SK-N-MC (cell line): Measurements from ENCODE around the gene FBXO36.

Experiments used
- DNase-seq: peaks from one replicate; pipeline ENCODE4 v3.0.0-alpha.2; 2011; ENCODE audit warnings: low read depth, low spot score
- H3K27ac ChIP-seq: fragments of 200-600 bp; sonication (generic); 2 replicates; pipeline ENCODE4 v1.5.1; 2016; ENCODE audit warnings: mixed run types
- H3K36me3 ChIP-seq: fragments of 200-600 bp; sonication (generic); 2 replicates; pipeline ENCODE4 v1.6.1; 2017; ENCODE audit warnings: antibody characterized with exemption, low read length, mixed read lengths; ENCODE audit not compliant: insufficient read depth
- H3K4me3 ChIP-seq: fragments of 200-600 bp; sonication (generic); 2 replicates; pipeline ENCODE4 v1.5.1; 2016
- H3K9ac ChIP-seq: fragments of 200-600 bp; sonication (generic); 2 replicates; pipeline ENCODE4 v1.8.0; 2017; ENCODE audit warnings: mixed run types, mixed read lengths; ENCODE audit not compliant: insufficient read length
- H3K9me3 ChIP-seq: fragments of 200-600 bp; sonication (generic); 2 replicates; pipeline ENCODE4 v1.6.1; 2017; ENCODE audit warnings: low read depth, mild to moderate bottlenecking, antibody characterized with exemption, low read length, moderate library complexity, mixed read lengths
- EZH2 ChIP-seq: fragments of 200-600 bp; sonication (generic); IDR thresholded peaks from one replicate; pipeline ENCODE4 v1.6.1; 2017; ENCODE audit warnings: antibody characterized with exemption
- FOXP2 ChIP-seq: optimal IDR thresholded peaks from 2 replicates; pipeline ENCODE3; 2011; ENCODE audit warnings: mild to moderate bottlenecking, moderate library complexity; ENCODE audit not compliant: insufficient read depth; ENCODE audit errors: extremely low read length, control extremely low read depth
- POLR2AphosphoS5 ChIP-seq: IDR thresholded peaks from 2 replicates; pipeline ENCODE4 v1.6.1; 2012; ENCODE audit warnings: mild to moderate bottlenecking, low read depth, low read length, borderline replicate concordance

FBXO36 gene

GRCh38 chr2:229922449-229923386, at the start of gene FBXO36:
FBXO36 (plus strand) TSS chr2:229922503; CDS start chr2:229922514, 11 bp downstream.
- DNase-seq = peak; percentile 83
- H3K9me3 ChIP-seq = no peaks in the 10 kb centered on the region
- peaks cover 14% of the 10 kb centered on the region for H3K36me3 ChIP-seq
- H3K27ac ChIP-seq = peak within 1 kb of the TSS; percentile 93
- H3K9ac ChIP-seq = peak within 1 kb of the TSS; percentile 96
- TF ChIP-seq POLR2AphosphoS5 (no peak; the same call in 1 of the 2 replicates), FOXP2 (no peak)
- H3K4me3 ChIP-seq = peak within 1 kb of the TSS; percentile 86

- DNase-seq = no peak
- Histone ChIP-seq H3K27ac (no peak overlapping the region), H3K36me3 (peaks cover 68% of the 10 kb centered on the region), H3K4me3 (no peak overlapping the region), H3K9ac (no peak overlapping the region), H3K9me3 (no peaks in the 10 kb centered on the region)
- TF ChIP-seq EZH2 (no peak), POLR2AphosphoS5 (no peak), FOXP2 (no peak)
Measured at GRCh38 chr2:229873123-229873581, 49.2 kb upstream of the FBXO36 start.

- no peak for DNase-seq
- Histone ChIP-seq H3K36me3 (peaks cover 70% of the 10 kb centered on the region), H3K9me3 (no peaks in the 10 kb centered on the region), H3K9ac (no peak overlapping the region), H3K4me3 (no peak overlapping the region), H3K27ac (peak overlapping the region; percentile 14; the same call in 1 of the 2 replicates)
- no peak for TF ChIP-seq POLR2AphosphoS5
- no peak for TF ChIP-seq EZH2
- TF ChIP-seq FOXP2 = no peak
Measured at GRCh38 chr2:229874647-229875046, 47.7 kb upstream of the FBXO36 start.

- H3K9me3 ChIP-seq = no peaks in the 10 kb centered on the region
- no peak for DNase-seq
- peaks cover 70% of the 10 kb centered on the region for H3K36me3 ChIP-seq
- no peak overlapping the region for H3K9ac ChIP-seq
- H3K4me3 ChIP-seq = no peak overlapping the region
- TF ChIP-seq EZH2 = no peak
- TF ChIP-seq POLR2AphosphoS5 = no peak
- no peak for TF ChIP-seq FOXP2
- H3K27ac ChIP-seq = peak overlapping the region; percentile 14; the same call in 1 of the 2 replicates
Measured at GRCh38 chr2:229875549-229875948, 46.8 kb upstream of the FBXO36 start.

GRCh38 chr2:229879191-229879950, 42.9 kb upstream of the FBXO36 start:
- DNase-seq = no peak
- Histone ChIP-seq H3K4me3 (no peak overlapping the region), H3K27ac (no peak overlapping the region; the same call in 1 of the 2 replicates), H3K9ac (no peak overlapping the region), H3K9me3 (no peaks in the 10 kb centered on the region), H3K36me3 (peaks cover 44% of the 10 kb centered on the region)
- TF ChIP-seq EZH2 (no peak), POLR2AphosphoS5 (no peak), FOXP2 (no peak)

- Histone ChIP-seq H3K27ac (peak overlapping the region; percentile 2; the same call in 1 of the 2 replicates), H3K4me3 (no peak overlapping the region), H3K36me3 (peaks cover 34% of the 10 kb centered on the region), H3K9me3 (no peaks in the 10 kb centered on the region), H3K9ac (no peak overlapping the region)
- DNase-seq = no peak
- TF ChIP-seq EZH2 (no peak), POLR2AphosphoS5 (no peak), FOXP2 (no peak)
Measured at GRCh38 chr2:229880892-229881586, 41.3 kb upstream of the FBXO36 start.

GRCh38 chr2:229882583-229882982, 39.7 kb upstream of the FBXO36 start:
- no peak for DNase-seq
- Histone ChIP-seq H3K9me3 (no peaks in the 10 kb centered on the region), H3K9ac (no peak overlapping the region), H3K4me3 (no peak overlapping the region), H3K36me3 (peaks cover 28% of the 10 kb centered on the region), H3K27ac (no peak overlapping the region)
- no peak for TF ChIP-seq POLR2AphosphoS5
- TF ChIP-seq FOXP2 = no peak
- TF ChIP-seq EZH2 = no peak
